A673 (cell line): ENCODE results near the gene CHERP. TPM values are rescaled to one million over a fixed set of nuclear protein-coding genes. Genes with fewer than 3 reads are reported as not detected.

ENCODE experiments used
- BruUV-seq: library from RNA; stranded (reverse); fragments of 400-500 nt; replicated peaks from 2 replicates; lab custom pipeline; 2021; lab: Mats Ljungman, UMichigan
- CTCF ChIA-PET: fragments of 300-600 bp; sonication (Branson Sonifier 250); formaldehyde crosslinking; loops from one replicate; lab custom pipeline; 2022; ENCODE audit warnings: antibody characterized with exemption; lab: Charles Lee
- POLR2A ChIA-PET: fragments of 300-600 bp; sonication (Branson Sonifier 250); formaldehyde crosslinking; loops from one replicate; lab custom pipeline; 2022; ENCODE audit warnings: antibody characterized with exemption; ENCODE audit not compliant: low non-redundant PET; lab: Charles Lee
- DNase-seq: peaks from one replicate; pipeline ENCODE4 v3.0.0-alpha.2; 2015; ENCODE audit warnings: low spot score
- H3K27ac ChIP-seq: fragments of 200-600 bp; sonication (generic); 2 replicates; pipeline ENCODE4 v1.5.1; 2016; ENCODE audit warnings: mixed run types, low read depth, mild to moderate bottlenecking, mixed read lengths, antibody characterized with exemption, low read length; ENCODE audit not compliant: poor library complexity, severe bottlenecking
- H3K27me3 ChIP-seq: fragments of 200-600 bp; sonication (generic); replicated peaks from 2 replicates; pipeline ENCODE4 v1.6.1; 2017; ENCODE audit warnings: mixed run types, low read depth, mild to moderate bottlenecking, mixed read lengths, antibody characterized with exemption, low read length; ENCODE audit not compliant: insufficient read depth, poor library complexity
- H3K36me3 ChIP-seq: fragments of 200-600 bp; sonication (generic); 2 replicates; pipeline ENCODE4 v1.6.1; 2016; ENCODE audit warnings: mixed run types, mild to moderate bottlenecking, mixed read lengths, antibody characterized with exemption, low read length; ENCODE audit not compliant: insufficient read depth, poor library complexity, severe bottlenecking
- H3K4me1 ChIP-seq: fragments of 200-600 bp; sonication (generic); 2 replicates; pipeline ENCODE4 v1.6.1; 2017; ENCODE audit warnings: mixed run types, mild to moderate bottlenecking, mixed read lengths, antibody characterized with exemption, low read length; ENCODE audit not compliant: insufficient read depth, poor library complexity, severe bottlenecking
- H3K4me3 ChIP-seq: fragments of 200-600 bp; sonication (generic); 2 replicates; pipeline ENCODE4 v1.5.1; 2016; ENCODE audit warnings: low read depth, mixed run types, mild to moderate bottlenecking, mixed read lengths, low read length; ENCODE audit not compliant: poor library complexity, severe bottlenecking
- H3K9me3 ChIP-seq: fragments of 200-600 bp; sonication (generic); 2 replicates; pipeline ENCODE4 v1.6.1; 2016; ENCODE audit warnings: mixed run types, low read depth, mild to moderate bottlenecking, mixed read lengths, antibody characterized with exemption, low read length; ENCODE audit not compliant: poor library complexity, severe bottlenecking
- EZH2 ChIP-seq: fragments of 200-600 bp; sonication (generic); IDR thresholded peaks from 2 replicates; pipeline ENCODE4 v1.6.1; 2017; ENCODE audit warnings: borderline replicate concordance, low read depth, mild to moderate bottlenecking, mixed read lengths, antibody characterized with exemption, low read length; ENCODE audit not compliant: poor library complexity, severe bottlenecking
- intact Hi-C: fragments of 100-400 bp; cut with micrococcal nuclease; formaldehyde crosslinking; loops from one replicate; pipeline ENCODE4 v1.10.0; 2022; ENCODE audit not compliant: unreplicated experiment
- total RNA-seq: library from RNA; stranded (reverse); gene quantifications from 2 replicates; pipeline ENCODE4 v1.2.3, GENCODE V29; 2021
- TF ChIP-seq, protein P1 (sequence below): fragments of 300-800, 200-600 bp; sonication (generic); conservative IDR thresholded peaks from 2 replicates; pipeline ENCODE4 v1.5.1; 2017; ENCODE audit warnings: low read depth, mild to moderate bottlenecking, antibody characterized with exemption, low read length, moderate library complexity, mixed read lengths

Gene CHERP
- total RNA-seq, 1 experiment from 2014 or later = 98.4 TPM

DNA sequence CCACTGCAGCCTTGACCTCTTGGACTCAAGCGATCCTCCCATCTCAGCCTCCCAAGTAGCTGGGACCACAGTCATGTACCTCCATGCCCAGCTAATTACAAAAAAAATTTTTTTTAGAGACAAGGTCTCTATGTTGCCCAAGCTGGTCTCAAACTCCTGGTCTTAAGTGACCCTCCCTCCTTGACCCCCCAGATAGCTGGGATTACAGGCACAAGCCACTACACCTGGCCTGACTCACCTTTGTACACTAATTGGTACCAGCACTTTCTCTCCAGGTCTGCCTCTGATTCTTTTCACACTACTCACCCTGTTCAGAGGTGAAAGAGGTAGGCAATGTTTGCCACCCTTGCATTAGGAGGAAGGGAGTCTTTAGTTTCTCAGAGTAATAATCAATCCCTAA is 64.9 kb downstream of the CHERP start:
- TF ChIP-seq, protein P1, sequence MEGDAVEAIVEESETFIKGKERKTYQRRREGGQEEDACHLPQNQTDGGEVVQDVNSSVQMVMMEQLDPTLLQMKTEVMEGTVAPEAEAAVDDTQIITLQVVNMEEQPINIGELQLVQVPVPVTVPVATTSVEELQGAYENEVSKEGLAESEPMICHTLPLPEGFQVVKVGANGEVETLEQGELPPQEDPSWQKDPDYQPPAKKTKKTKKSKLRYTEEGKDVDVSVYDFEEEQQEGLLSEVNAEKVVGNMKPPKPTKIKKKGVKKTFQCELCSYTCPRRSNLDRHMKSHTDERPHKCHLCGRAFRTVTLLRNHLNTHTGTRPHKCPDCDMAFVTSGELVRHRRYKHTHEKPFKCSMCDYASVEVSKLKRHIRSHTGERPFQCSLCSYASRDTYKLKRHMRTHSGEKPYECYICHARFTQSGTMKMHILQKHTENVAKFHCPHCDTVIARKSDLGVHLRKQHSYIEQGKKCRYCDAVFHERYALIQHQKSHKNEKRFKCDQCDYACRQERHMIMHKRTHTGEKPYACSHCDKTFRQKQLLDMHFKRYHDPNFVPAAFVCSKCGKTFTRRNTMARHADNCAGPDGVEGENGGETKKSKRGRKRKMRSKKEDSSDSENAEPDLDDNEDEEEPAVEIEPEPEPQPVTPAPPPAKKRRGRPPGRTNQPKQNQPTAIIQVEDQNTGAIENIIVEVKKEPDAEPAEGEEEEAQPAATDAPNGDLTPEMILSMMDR = no peak
- no peak for TF ChIP-seq EZH2
- H3K4me1 ChIP-seq = peaks cover 2% of the 10 kb centered on the region
- ChIA-PET POLR2A (no interaction called here), CTCF (no interaction called here)
- DNase-seq = no peak
- intact Hi-C loops = no loop called here
- H3K4me3 ChIP-seq = no peak overlapping the region
- no TSS peak for BruUV-seq
- H3K27ac ChIP-seq = no peak overlapping the region
- H3K36me3 ChIP-seq = no peaks in the 10 kb centered on the region
- no peaks in the 10 kb centered on the region for H3K9me3 ChIP-seq
- H3K27me3 ChIP-seq = no peaks in the 10 kb centered on the region

DNA sequence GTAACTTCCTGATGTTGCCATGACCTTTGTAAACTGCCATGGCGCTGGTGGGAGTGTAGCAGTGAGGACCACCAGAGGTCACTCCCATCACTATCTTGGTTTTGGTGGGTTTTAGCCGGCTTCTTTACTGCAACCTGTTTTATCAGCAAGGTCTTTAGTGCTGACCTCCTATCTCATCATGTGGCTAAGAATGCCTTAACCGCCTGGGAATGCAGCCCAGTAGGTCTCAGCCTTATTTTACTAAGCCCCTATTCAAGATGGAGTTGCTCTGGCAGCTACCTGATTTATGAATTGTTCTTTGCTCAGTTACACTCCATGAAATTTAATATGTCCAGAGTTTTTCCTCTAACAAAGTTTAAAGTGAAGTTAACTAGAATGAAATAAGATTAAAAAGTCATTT is 65.8 kb downstream of the CHERP start:
- no peaks in the 10 kb centered on the region for H3K27me3 ChIP-seq
- H3K4me3 ChIP-seq = no peak overlapping the region
- intact Hi-C loops = no loop called here
- TF ChIP-seq, protein P1 = no peak
- TF ChIP-seq EZH2 = no peak
- no TSS peak for BruUV-seq
- no peak overlapping the region for H3K27ac ChIP-seq
- ChIA-PET POLR2A (no interaction called here), CTCF (no interaction called here)
- H3K9me3 ChIP-seq = no peaks in the 10 kb centered on the region
- H3K4me1 ChIP-seq = peaks cover 5% of the 10 kb centered on the region
- no peak for DNase-seq
- no peaks in the 10 kb centered on the region for H3K36me3 ChIP-seq

DNA sequence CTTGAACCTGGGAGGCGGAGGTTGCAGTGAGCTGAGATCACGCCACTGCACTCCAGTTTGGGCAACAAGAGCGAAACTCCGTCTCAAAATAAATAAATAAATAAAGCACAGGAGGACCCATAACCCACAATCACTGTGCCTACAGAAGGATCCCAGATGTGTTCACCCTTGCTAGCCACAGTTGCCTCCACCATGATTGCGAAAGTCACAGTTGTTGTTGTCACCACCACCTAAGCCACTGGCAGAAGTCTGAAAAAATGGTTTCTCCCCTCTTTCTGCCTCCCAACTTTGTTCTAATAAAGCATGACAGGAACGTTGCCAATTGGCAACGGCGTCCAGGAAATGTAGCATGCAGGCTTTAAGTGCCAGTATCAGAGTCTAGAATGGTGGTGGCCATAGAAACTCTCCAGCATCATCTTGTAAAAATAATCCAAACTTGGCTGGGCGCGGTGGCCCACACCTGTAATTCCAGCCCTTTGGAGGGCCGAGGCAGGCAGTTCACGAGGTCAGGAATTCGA is 68.3 kb downstream of the CHERP start:
- H3K9me3 ChIP-seq = no peaks in the 10 kb centered on the region
- ChIA-PET POLR2A (no interaction called here), CTCF (interaction anchor here (0.6 kb wide), 1 partner anchor 289 kb away, joined by 4 read pairs; the partner anchor contains the start of gene FAM32A)
- peak; percentile 45 for DNase-seq
- H3K4me1 ChIP-seq = peaks cover 12% of the 10 kb centered on the region
- H3K4me3 ChIP-seq = no peak overlapping the region
- BruUV-seq = no TSS peak
- intact Hi-C loops = no loop called here
- H3K36me3 ChIP-seq = no peaks in the 10 kb centered on the region
- TF ChIP-seq, protein P1 = no peak
- H3K27me3 ChIP-seq = no peaks in the 10 kb centered on the region
- H3K27ac ChIP-seq = no peak overlapping the region
